ENCODE results near the gene RPLP2.

The RPLP2 gene

DNA sequence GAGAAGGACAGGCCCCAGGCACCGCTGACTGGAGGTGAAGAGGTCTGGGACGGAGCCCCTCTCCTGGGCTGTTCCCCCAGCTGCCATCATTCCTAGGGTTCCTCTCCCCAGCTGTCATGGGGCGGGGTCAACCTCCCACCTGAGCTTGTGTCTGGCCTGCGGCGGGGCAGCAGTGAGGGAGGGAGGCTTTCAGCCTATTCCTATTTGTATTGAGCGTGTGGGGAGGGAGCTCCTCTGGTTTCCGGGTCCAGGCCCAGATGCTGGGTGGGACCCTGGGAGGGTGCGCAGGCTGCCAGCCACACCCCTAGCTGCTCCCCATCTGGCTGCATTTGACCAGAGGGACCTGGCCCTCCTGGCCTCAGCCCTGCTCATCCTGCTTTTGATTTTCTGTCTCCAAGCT is 46.6 kb downstream of the RPLP2 start:
- Histone ChIP-seq H3K4me3 (ENCODE audit: low read length) (no peak overlapping the region), H3K36me3 (ENCODE audit: control insufficient read depth, insufficient read depth, low read length, severe bottlenecking) (no peaks in the 10 kb centered on the region), H3K27me3 (replicated peaks; ENCODE audit: control insufficient read depth, insufficient read depth, low read length) (no peaks in the 10 kb centered on the region), H3K9ac (ENCODE audit: low read length) (no peak overlapping the region), H3K4me1 (ENCODE audit: control insufficient read depth, insufficient read depth, low read length) (peaks cover 10% of the 10 kb centered on the region), H3K9me3 (ENCODE audit: control insufficient read depth, low read length) (no peaks in the 10 kb centered on the region)
- DNase-seq (ENCODE audit: low read depth) = no peak

DNA sequence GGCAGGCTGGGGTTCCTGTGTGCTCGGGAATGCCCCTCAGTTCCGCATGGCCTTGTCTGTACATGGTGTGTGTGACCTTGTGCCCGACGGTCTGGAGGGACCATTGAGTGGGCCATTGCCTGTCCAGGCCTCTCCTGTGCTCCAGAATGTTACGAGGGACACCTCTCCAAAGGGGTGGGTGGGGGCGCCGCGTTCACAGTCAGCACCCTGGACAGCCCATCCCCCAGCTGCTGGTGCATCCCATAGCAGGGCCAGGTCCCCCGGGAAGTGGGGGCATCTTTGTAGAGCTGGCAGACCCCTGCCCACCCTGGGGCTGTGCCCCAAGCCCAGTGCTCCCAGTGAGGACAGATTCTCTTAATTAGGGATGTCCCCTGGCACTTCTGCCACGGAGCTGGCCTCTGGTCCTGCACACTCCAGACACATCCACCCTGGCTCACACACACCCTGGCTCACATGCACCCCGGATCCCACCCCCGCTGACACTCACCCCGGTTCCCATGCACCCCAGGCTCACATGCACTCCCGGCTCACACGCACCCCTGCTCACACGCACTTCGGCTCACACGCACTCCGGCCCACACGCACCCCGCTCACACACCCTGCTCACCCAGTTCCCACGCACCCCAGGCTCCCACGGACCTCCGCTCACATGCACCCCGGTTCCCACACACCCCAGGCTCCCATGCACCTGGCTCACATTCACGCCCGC is 48.4 kb downstream of the RPLP2 start:
- no peaks in the 10 kb centered on the region for H3K36me3 ChIP-seq (ENCODE audit: control insufficient read depth, insufficient read depth, low read length, severe bottlenecking)
- H3K9me3 ChIP-seq (ENCODE audit: control insufficient read depth, low read length) = no peaks in the 10 kb centered on the region
- DNase-seq (ENCODE audit: low read depth) = no peak
- no peak overlapping the region for H3K9ac ChIP-seq (ENCODE audit: low read length)
- H3K4me1 ChIP-seq (ENCODE audit: control insufficient read depth, insufficient read depth, low read length) = peaks cover 10% of the 10 kb centered on the region
- H3K4me3 ChIP-seq (ENCODE audit: low read length) = no peak overlapping the region
- no peaks in the 10 kb centered on the region for H3K27me3 ChIP-seq (replicated peaks; ENCODE audit: control insufficient read depth, insufficient read depth, low read length)

DNA sequence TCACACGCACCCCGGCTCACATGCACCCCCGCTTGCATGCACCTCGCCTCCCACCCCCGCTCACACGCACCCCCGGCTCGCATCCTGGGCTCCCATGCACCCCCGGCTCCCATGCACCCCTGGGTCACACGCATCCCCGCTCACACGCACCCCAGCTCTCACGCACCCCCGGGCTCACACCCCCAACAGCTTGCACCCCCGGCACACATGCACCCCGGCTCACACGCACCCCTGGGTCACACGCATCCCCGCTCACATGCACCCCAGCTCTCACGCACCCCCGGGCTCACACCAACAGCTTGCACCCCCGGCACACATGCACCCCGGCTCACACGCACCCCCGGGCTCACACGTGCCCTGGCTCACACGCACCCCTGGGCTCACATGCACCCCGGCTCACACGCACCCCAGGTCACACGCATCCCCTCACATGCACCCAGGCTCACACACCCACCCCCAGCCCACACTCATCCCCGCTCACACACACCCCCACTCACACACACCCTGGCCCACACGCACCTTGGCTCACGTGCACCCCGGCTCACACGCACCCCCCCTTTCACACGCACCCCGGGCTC is 49.1 kb downstream of the RPLP2 start:
- DNase-seq (ENCODE audit: low read depth) = no peak
- no peaks in the 10 kb centered on the region for H3K9me3 ChIP-seq (ENCODE audit: control insufficient read depth, low read length)
- H3K4me1 ChIP-seq (ENCODE audit: control insufficient read depth, insufficient read depth, low read length) = peaks cover 10% of the 10 kb centered on the region

DNA sequence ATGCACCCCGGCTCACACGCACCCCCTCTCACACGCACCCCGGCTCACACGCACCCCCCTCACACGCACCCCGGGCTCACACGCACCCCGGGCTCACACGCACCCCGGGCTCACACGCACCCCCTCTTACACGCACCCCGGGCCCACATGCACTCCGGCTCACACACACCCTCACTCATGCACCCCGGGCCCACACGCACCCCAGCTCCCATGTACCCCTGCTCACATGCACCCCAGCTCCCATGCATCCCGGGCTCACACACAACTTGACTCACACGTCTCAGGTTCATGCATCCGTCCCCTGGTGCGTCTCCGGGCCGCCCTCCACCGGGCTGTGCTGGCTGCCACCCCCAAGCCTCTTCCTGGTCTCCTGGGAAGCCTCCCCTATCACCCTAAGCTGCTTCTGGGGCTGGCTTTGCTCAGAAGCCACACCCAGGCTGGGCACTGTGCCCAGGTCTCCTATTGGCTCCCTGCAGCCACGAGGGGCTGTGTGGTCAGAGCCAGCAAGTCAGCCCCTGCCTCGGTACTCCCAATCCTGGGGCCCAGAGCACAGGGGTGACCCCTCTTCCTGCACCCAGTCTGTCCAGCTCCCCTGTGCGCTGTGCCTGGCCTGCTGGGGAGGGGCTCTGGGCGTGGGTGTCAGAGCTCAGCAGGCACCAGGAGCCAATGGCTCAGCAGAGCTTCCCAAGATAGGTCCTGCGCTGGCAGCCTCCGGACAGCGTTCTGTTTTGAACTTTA is 49.8 kb downstream of the RPLP2 start:
- Histone ChIP-seq H3K36me3 (ENCODE audit: control insufficient read depth, insufficient read depth, low read length, severe bottlenecking) (peaks cover 5% of the 10 kb centered on the region), H3K9me3 (ENCODE audit: control insufficient read depth, low read length) (no peaks in the 10 kb centered on the region), H3K27me3 (replicated peaks; ENCODE audit: control insufficient read depth, insufficient read depth, low read length) (no peaks in the 10 kb centered on the region), H3K4me1 (ENCODE audit: control insufficient read depth, insufficient read depth, low read length) (peaks cover 10% of the 10 kb centered on the region), H3K9ac (ENCODE audit: low read length) (peak overlapping the region; percentile 66), H3K4me3 (ENCODE audit: low read length) (peak overlapping the region; percentile 52)
- peak; percentile 74 for DNase-seq (ENCODE audit: low read depth)

More for the DNA sequence above, 49.1 kb downstream of the RPLP2 start:
- H3K4me3 ChIP-seq (ENCODE audit: low read length) = no peak overlapping the region
- H3K9ac ChIP-seq (ENCODE audit: low read length) = no peak overlapping the region
- peaks cover under 1% of the 10 kb centered on the region for H3K36me3 ChIP-seq (ENCODE audit: control insufficient read depth, insufficient read depth, low read length, severe bottlenecking)
- H3K27me3 ChIP-seq (replicated peaks; ENCODE audit: control insufficient read depth, insufficient read depth, low read length) = no peaks in the 10 kb centered on the region

DNA sequence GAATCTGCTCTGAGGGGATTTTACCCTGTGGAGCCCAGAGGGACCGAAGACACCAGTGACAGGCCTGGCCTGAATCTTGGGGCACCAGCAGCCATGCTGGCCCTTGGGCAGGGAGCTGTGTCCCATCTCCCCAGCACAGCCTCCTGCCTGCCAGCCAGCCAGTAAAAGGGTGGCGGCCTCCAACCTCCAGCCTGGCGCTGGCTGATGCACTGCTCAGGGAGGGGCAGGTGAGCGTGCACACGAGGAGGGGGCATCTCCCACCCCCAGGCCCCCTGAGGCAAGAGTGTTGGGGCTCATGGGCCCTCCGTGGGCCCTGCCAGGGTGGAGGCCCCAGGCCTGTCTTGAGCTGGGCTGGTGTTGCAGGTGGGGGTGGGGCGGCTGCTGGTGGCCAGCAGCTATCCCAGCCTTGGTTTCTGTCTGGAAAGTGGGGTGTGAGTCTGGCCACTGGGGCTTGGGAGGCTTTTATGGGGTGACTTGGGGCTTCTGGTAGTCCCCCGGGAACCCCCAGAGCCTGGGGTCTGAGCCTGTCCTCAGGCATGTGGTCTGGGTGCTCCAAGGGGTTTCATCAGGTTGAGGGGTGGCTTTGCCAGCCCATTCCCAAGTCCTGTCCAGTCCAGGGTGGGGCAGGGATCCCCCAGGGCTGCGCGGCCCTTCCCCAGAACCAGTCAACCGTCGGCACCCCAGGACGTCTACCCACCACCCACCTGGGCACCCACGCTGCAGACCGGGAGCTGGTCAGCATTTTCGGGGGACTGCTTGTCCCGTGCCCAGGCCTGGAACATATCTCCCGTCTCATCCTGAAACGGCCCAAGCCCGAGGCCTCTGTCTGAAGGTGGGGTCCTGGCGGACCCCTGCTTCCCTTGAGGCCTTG is 50.7 kb downstream of the RPLP2 start:
- H3K4me1 ChIP-seq (ENCODE audit: control insufficient read depth, insufficient read depth, low read length) = peaks cover 10% of the 10 kb centered on the region
- H3K9me3 ChIP-seq (ENCODE audit: control insufficient read depth, low read length) = no peaks in the 10 kb centered on the region
- no peak for DNase-seq (ENCODE audit: low read depth)
- peak overlapping the region; percentile 66 for H3K9ac ChIP-seq (ENCODE audit: low read length)
- no peaks in the 10 kb centered on the region for H3K27me3 ChIP-seq (replicated peaks; ENCODE audit: control insufficient read depth, insufficient read depth, low read length)
- H3K36me3 ChIP-seq (ENCODE audit: control insufficient read depth, insufficient read depth, low read length, severe bottlenecking) = peaks cover 12% of the 10 kb centered on the region
- peak overlapping the region; percentile 52 for H3K4me3 ChIP-seq (ENCODE audit: low read length)

DNA sequence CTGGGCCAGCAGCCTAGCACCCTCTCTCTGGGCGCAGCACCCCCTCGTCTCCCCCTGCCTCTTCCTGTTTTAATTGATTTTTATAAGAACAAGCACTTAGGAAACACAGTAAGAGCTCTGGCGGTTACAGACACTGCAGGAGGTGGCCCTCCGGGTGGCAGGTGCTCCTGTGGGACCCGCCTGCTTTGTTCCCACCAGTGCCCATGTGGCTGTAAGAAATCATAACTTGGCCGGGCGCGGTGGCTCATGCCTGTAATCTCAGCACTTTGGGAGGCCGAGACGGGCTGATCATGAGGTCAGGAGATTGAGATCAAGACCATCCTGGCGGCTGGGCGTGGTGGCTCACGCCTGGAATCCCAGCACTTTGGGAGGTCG is 51.3 kb downstream of the RPLP2 start:
- Histone ChIP-seq H3K9me3 (ENCODE audit: control insufficient read depth, low read length) (no peaks in the 10 kb centered on the region), H3K4me1 (ENCODE audit: control insufficient read depth, insufficient read depth, low read length) (peaks cover 10% of the 10 kb centered on the region), H3K27me3 (replicated peaks; ENCODE audit: control insufficient read depth, insufficient read depth, low read length) (no peaks in the 10 kb centered on the region)

DNA sequence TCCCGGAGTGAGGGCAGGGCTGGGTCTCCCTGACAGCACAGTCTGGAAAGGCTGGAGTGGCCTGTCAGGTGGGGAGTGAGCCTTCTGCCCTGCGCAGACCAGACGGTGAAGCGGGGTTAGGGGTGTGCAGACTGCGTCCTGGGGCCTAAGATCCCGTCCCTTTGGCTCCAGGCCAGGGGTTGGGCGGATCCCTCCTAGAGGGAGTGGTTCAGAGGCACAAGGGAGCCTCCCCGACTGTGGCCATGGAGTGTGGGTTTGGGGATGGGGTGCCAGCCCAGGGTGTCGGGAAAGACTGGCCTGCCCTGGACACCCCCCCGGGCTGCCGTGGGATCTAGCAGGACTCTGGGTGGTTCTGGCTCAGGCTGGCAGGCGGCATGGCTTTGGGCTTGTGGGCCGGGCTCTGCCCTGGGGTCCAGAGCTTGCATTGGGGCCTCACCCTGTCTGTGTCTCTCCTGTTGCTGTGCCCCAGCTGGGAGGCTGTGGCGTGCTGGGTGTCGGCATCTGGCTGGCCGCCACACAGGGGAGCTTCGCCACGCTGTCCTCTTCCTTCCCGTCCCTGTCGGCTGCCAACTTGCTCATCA is 52.4 kb downstream of the RPLP2 start:
- Histone ChIP-seq H3K4me1 (ENCODE audit: control insufficient read depth, insufficient read depth, low read length) (peaks cover 10% of the 10 kb centered on the region), H3K27me3 (replicated peaks; ENCODE audit: control insufficient read depth, insufficient read depth, low read length) (no peaks in the 10 kb centered on the region), H3K9ac (ENCODE audit: low read length) (no peak overlapping the region), H3K4me3 (ENCODE audit: low read length) (no peak overlapping the region), H3K36me3 (ENCODE audit: control insufficient read depth, insufficient read depth, low read length, severe bottlenecking) (peaks cover 18% of the 10 kb centered on the region), H3K9me3 (ENCODE audit: control insufficient read depth, low read length) (no peaks in the 10 kb centered on the region)
- peak; percentile 30 for DNase-seq (ENCODE audit: low read depth)

More for the DNA sequence above, 51.3 kb downstream of the RPLP2 start:
- no peak overlapping the region for H3K9ac ChIP-seq (ENCODE audit: low read length)
- H3K4me3 ChIP-seq (ENCODE audit: low read length) = no peak overlapping the region
- no peak for DNase-seq (ENCODE audit: low read depth)
- peaks cover 18% of the 10 kb centered on the region for H3K36me3 ChIP-seq (ENCODE audit: control insufficient read depth, insufficient read depth, low read length, severe bottlenecking)

Data from adipocyte (in vitro differentiated cells).